ENCODE measurements around the gene EVC2.

EVC2 gene

DNA sequence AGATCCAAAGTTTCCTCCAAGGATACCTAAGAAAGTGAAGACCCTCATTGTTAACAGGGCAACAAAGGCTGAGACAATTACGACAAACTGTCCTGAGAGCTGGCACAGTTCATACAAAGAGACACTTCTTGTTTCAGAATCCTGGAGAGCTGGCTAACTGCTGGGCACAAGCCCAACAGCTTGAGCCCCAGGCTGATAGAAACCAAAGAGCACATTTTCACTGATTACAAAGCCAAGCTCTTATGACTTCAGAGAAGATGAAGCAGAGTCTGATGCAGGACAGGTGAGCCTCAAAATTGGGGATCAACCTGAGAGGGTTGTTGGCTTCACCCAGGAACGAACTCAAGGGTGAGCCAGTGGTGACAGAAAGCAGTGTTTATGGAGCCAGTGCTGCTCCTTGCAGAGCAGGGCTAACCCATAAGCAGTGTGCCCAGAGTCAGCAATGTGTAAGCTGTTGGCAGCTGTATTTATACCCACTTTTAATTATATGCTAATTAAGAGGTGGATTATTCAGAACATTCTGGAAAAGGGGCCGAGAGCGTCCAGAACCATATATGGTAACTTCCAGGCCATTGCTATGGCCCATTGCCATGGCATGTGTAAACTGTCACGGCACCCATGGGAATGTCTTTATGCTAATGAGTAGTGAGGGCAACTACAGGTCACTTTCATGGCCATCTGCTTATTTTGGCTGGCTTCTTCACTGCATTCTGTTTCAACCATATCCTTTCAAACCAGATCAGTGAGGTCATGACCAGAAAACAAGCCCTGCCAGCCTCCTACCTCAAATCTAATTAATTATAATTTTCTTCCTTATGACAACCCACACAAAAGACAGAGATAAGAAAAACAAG is 183.7 kb downstream of the EVC2 start:
- Histone ChIP-seq H3K27me3 (ENCODE audit: insufficient read depth, poor library complexity, severe bottlenecking) (no peaks in the 10 kb centered on the region), H3K36me3 (ENCODE audit: low read depth) (no peaks in the 10 kb centered on the region), H3K27ac (ENCODE audit: poor library complexity, severe bottlenecking) (no peak overlapping the region), H3K9me3 (ENCODE audit: severe bottlenecking) (no peaks in the 10 kb centered on the region), H3K4me1 (ENCODE audit: insufficient read depth, poor library complexity, severe bottlenecking) (no peaks in the 10 kb centered on the region), H3K4me3 (ENCODE audit: severe bottlenecking) (no peak overlapping the region)
- TF ChIP-seq, protein P1, sequence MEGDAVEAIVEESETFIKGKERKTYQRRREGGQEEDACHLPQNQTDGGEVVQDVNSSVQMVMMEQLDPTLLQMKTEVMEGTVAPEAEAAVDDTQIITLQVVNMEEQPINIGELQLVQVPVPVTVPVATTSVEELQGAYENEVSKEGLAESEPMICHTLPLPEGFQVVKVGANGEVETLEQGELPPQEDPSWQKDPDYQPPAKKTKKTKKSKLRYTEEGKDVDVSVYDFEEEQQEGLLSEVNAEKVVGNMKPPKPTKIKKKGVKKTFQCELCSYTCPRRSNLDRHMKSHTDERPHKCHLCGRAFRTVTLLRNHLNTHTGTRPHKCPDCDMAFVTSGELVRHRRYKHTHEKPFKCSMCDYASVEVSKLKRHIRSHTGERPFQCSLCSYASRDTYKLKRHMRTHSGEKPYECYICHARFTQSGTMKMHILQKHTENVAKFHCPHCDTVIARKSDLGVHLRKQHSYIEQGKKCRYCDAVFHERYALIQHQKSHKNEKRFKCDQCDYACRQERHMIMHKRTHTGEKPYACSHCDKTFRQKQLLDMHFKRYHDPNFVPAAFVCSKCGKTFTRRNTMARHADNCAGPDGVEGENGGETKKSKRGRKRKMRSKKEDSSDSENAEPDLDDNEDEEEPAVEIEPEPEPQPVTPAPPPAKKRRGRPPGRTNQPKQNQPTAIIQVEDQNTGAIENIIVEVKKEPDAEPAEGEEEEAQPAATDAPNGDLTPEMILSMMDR (IDR thresholded peaks at IDR 0.05; ENCODE audit: poor library complexity, severe bottlenecking) = no peak
- DNase-seq (ENCODE audit: low spot score) (no peak), ATAC-seq (ENCODE audit: low read depth) (no peak)

DNA sequence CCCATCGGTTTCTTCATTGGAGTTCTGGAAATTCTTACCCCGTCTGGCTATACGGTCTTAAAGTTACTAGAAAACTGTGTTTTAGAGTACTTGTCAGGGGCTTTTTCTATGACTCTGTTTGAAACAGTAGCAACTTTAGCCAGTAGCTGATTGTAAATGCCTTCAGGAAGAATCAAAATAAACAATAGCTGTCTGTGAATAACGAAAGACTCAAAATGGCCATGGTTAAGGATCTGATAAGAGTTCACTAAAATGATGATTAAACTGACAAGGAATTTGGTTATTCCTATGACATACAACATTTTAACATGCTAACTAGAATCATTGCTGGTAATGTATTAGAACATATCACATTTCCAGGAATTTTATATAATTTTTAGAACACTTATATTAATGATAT is 191.0 kb downstream of the EVC2 start:
- H3K9me3 ChIP-seq (ENCODE audit: severe bottlenecking) = no peaks in the 10 kb centered on the region
- H3K36me3 ChIP-seq (ENCODE audit: low read depth) = no peaks in the 10 kb centered on the region
- TF ChIP-seq, protein P1 (IDR thresholded peaks at IDR 0.05; ENCODE audit: poor library complexity, severe bottlenecking) = no peak
- H3K27me3 ChIP-seq (ENCODE audit: insufficient read depth, poor library complexity, severe bottlenecking) = no peaks in the 10 kb centered on the region
- no peaks in the 10 kb centered on the region for H3K4me1 ChIP-seq (ENCODE audit: insufficient read depth, poor library complexity, severe bottlenecking)
- DNase-seq (ENCODE audit: low spot score) = no peak
- no peak overlapping the region for H3K4me3 ChIP-seq (ENCODE audit: severe bottlenecking)
- ATAC-seq (ENCODE audit: low read depth) = no peak
- no peak overlapping the region for H3K27ac ChIP-seq (ENCODE audit: poor library complexity, severe bottlenecking)

DNA sequence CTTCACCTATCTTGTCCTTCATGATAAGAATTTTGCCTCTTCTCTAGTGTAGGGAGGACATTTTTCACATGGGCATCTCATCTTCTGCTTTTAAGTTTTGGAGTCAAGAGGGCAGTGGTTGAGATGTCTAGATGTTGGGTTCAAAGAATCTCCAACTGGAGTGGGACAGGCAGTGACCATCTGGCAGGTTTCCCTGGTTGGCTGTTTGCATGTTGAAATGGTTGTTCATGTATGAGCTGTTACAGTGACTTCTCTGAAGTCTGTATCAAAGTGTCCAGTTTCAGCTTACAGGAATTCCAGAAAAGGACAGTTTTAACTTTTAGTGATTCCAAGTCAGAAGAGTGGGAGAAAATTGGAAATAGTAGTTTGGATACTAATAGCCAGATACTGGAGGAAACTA is 192.7 kb downstream of the EVC2 start:
- DNase-seq (ENCODE audit: low spot score) (no peak), ATAC-seq (ENCODE audit: low read depth) (no peak)
- no peaks in the 10 kb centered on the region for H3K9me3 ChIP-seq (ENCODE audit: severe bottlenecking)
- no peaks in the 10 kb centered on the region for H3K4me1 ChIP-seq (ENCODE audit: insufficient read depth, poor library complexity, severe bottlenecking)
- no peak overlapping the region for H3K27ac ChIP-seq (ENCODE audit: poor library complexity, severe bottlenecking)
- H3K36me3 ChIP-seq (ENCODE audit: low read depth) = no peaks in the 10 kb centered on the region
- TF ChIP-seq, protein P1 (IDR thresholded peaks at IDR 0.05; ENCODE audit: poor library complexity, severe bottlenecking) = no peak
- H3K4me3 ChIP-seq (ENCODE audit: severe bottlenecking) = no peak overlapping the region
- no peaks in the 10 kb centered on the region for H3K27me3 ChIP-seq (ENCODE audit: insufficient read depth, poor library complexity, severe bottlenecking)

Data from RWPE2 (cell line).